T-helper 1 cell (primary cell): ENCODE results near the gene OR51I1.

ENCODE experiments used
- DNase-seq, 5 donors: peaks; one replicate each; pipeline ENCODE4 v3.0.0-alpha.2; 2012 to 2020
- total RNA-seq, 4 donors: gene quantifications; one replicate each; lab custom pipeline; 2026; lab: John Stamatoyannopoulos, UW

OR51I1 gene, protein sequence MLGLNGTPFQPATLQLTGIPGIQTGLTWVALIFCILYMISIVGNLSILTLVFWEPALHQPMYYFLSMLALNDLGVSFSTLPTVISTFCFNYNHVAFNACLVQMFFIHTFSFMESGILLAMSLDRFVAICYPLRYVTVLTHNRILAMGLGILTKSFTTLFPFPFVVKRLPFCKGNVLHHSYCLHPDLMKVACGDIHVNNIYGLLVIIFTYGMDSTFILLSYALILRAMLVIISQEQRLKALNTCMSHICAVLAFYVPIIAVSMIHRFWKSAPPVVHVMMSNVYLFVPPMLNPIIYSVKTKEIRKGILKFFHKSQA
- total RNA-seq, result 0 to 0.08 (median 0) reads per million in 4 donors

- no peak for DNase-seq
Measured at GRCh38 chr11:5441414-5441813, at the start of gene OR51I1. OR51I1 (minus strand) TSS chr11:5441514; CDS start chr11:5441514, 0 bp downstream.

DNA sequence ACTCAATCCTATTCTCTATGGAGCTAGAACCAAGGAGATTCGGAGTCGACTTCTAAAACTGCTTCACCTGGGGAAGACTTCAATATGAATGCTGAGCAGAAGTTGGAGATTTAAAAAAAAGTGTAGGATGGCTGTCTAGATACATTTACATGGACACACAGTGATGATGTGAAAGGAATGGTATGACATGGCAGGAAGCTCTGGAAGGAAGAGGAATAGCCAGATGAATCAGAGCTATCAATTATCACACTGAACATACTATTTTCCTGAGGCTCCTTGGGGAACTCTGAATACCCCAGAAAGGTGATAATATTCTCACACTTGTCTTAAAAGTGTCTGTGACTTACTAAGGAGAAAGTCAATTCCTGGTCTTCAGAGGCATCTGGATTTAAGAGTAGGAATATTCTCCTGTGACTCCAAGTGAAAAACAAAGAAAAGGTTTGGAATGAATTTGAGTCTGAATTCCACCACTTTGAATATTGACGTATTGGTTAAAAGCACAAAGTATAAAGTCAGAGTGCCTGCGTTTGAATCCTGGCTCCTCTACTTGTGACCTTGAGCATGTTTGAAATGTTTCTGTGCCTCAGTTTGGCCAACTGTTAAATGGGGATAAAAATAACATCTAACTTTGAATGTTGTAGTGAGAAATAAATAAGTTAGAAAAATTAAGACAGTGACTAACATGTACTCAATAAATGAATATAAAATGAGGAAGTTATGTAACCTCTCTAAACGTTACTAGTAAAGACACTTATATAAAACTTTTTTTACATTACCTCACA, 48.5 kb upstream of the OR51I1 start:
- no peak for DNase-seq

GRCh38 chr11:5488798-5489399, 47.6 kb upstream of the OR51I1 start:
- DNase-seq, result no peak

GRCh38 chr11:5488385-5488784, 47.1 kb upstream of the OR51I1 start, which contains the start of gene OR52D1:
OR52D1 (plus strand) TSS chr11:5488685; CDS start chr11:5488707, 22 bp downstream.
- no peak for DNase-seq

DNA sequence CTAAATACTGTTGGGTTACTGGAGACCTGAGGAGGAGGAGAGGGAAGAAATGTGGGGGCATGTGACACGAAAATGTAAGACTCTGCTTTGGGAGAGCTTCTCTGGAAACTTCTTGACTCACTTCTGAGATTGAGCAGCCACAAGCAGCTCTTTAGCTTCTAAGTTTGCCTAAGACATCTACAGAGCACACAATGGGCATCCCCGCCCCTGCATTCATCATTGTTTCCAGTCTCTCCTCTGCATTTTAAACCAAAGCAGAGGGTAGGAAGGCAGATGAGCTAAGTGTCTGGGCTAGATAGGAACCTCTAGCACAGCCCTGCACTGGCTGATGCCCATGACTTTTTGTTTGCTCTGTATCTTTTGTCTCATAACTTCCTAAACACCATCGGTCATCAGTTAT, 45.1 kb upstream of the OR51I1 start:
- DNase-seq, result no peak

DNA sequence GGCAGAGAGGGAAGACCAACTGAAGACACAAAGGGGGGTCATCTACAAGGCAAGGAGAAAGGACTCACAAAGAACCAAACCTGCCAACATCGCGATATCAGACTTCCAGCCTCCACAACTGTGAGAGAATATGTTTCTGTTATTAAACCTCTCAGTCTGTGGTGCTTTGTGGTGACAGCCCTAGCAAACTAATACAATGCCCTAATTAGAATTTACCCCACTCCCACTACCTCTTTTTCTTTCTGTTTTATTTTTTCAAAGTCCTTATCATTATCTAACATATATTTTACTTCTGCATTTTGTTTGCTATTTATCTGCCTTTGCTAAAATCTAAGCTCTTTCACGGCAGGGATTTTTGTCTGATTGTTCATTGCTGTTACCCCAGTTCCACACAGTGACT, 44.7 kb upstream of the OR51I1 start:
- DNase-seq, result no peak

DNA sequence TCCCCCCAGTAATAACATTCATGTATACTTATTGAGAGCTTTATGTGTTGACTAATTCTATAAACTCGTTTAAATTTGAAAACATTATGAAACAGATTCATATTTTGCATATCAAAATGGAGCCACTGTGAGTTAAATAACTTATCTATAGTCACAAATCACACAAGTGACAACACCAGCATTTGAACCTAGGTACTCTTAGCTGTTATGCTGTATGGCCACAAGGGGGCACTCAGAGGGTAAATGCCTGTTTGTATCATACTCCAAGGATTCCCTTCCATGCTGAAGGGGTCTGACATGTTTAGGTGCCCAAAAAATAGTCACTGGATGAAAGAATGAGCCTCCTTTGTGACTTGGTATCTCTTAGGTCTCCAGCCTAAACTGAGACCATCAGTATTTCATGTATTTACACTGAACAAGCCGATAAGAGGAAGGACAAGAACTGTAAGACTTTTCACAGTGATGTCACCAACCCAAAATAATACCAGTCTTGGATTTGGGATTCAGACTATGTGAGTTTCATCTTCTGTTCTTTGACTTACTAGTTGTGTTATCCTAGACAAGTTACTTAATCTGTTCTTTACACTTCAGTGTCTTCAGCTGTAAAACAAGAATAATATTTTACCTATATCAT, 35.0 kb upstream of the OR51I1 start:
- DNase-seq, result peak in 3 of 5 donors; percentile 12 to 19 (median 16)

- DNase-seq, result no peak
Measured at GRCh38 chr11:5473921-5474320, 32.6 kb upstream of the OR51I1 start.

GRCh38 chr11:5467527-5467926, 26.2 kb upstream of the OR51I1 start:
- no peak for DNase-seq

GRCh38 chr11:5460983-5461621, 19.8 kb upstream of the OR51I1 start:
- no peak for DNase-seq

GRCh38 chr11:5449432-5449831, 8.1 kb upstream of the OR51I1 start:
- no peak for DNase-seq

GRCh38 chr11:5449023-5449422, 7.7 kb upstream of the OR51I1 start, which contains the start of gene OR51I2:
OR51I2 (plus strand) TSS chr11:5449323; CDS start chr11:5453489, 4,166 bp downstream.
- no peak for DNase-seq

DNA sequence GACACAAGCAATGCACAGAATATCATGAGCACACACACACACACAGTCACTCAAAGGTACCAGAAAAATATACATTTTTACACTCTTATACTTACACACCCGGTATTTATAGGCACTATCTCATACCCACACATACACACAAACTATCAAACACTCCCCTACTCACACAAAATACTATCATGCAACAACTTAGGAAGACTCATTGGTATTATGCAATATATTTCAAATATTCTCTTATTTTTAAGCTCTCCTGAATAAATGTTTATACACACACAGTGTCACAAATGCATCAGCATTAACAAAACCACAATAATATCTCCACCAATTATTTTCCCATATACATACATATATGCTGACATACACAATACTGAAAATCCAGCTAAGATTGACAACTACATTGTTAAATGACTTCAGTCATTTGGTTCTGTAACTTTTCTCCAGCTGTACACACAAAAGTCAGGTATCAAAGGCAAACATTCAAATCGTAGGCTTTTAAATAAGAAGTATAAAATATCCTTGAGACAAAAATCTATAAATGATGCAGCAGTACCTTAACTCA, 2.6 kb upstream of the OR51I1 start:
- no peak for DNase-seq

DNA sequence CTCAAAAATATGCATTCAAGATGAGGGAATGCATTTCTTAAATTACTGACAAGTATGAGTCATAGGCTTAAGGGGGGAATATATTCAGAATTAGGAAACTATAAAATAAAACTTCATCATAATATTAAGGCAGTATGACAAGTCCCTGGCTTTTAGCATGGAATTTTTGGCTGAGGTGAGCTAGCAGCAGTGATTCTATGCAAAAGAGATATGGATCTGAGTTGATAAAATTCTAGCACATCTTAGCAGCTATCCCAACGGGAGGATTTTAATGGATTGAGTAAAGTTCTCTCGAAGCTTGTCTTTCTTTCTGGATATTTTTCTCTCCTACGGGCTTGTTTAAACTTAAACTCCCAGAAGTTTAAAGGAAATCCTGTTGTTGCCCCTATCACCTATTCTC, 18.2 kb downstream of the OR51I1 start:
- no peak for DNase-seq

DNA sequence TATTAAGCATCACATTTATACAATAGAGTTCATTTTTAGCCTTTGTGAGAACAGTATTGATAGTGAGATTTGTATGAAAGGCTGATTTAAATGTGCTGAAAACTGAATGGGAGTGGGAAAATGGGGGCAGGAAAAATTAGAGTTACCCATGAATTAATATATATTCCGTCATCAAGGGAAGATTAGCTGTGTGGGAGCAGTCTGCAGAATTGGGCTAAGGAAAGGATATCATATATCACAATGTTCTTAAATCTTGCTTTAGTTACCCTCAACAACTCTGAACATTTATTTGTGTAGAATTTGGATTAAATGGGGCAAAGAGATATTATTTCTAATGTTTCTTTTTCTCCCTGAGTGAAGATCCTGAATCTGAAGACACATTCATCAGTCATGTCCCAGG, 19.5 kb downstream of the OR51I1 start, which contains the start of gene OR51Q1:
Gene OR51Q1, plus strand, starts transcription at position 301 of the 400 bp plus-strand sequence. Its CDS starts 90 bp downstream, at position 391.
- no peak for DNase-seq

DNA sequence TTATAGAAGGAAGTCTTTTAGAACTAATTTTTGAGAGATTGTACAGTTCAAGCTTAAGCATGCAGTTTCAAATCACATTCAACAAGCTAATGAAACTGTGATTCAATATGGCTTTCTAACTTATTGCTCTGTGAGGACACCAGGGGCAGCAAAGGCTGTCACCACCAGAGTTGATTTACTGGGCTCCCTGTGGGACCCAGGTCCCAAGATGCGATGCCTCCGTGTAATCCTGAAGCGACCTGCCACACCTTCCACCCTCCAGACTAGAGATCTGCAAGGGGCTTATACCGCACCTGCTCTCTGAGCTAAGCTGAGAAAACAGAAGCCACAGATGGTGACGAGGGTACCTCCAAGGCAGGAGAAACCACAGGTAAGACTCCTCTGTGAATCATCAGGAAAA, 20.3 kb downstream of the OR51I1 start:
- DNase-seq, result no peak

DNA sequence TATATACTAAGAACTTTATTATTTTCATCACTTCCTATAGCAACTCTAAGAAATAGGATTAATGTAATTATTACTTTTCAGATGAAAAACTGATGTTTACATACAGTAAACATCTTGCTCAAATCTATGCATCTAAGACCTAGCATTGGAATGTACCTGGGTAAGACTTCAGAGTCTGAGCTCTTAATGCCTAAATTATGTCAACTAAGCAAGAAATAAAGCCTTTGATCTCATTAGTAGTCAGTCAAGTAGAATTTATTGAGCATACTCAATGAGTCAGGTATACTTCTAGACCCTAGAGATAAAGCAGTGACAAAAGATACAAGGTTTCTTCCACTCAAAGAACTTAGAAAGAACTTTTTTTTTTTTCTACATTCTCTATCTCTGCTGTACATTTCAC, 36.1 kb downstream of the OR51I1 start:
- DNase-seq, result no peak

DNA sequence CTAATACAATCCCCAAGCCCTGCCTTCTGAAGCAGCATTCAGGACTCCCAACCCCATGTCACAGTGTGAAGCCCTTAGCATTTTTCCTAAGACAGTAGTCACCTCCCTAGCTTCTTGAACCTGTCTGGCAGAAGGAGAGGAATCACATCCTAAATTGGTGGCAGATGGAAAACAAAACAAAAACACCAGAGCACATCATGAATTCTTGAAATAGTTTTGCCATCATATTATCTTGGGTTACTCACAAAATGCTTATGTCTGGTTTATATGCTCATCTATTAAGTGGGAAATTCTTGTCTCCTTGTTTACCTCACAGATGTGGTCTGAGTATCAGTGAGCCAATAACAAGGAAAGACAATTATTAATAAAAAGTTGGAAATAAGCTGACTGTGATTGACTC, 42.4 kb downstream of the OR51I1 start:
- DNase-seq, result no peak

DNA sequence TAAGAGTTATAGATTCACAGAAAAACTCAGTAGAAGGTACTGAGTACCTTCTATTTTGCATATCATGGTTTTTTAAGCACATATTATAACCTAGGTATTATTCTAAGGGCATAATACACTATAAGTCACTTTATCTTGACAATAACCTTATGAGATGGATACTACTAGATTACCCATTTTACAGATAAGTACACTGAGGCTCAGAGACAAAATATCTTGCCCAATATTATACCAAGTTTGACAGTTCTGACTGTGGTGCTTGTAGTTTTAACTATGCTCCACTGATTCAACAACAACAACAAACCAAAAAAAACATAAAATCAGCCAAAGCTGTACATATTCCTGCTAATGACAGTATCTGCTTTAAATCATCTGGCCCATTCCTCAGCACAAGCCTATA, 47.2 kb downstream of the OR51I1 start:
- no peak for DNase-seq
